Stimulated activated CD4-positive, alpha-beta T cell treated with anti-CD3 and anti-CD28 coated beads, TNF-alpha, amount 100 ng/mL, for 1 hour (primary cell): ENCODE measurements around the gene TK1.

Experiments
- DNase-seq, 3 donors: peaks; one replicate each; pipeline ENCODE4 v3.0.0-alpha.2; 2020; ENCODE audit warnings: low read depth in 3 of 3, low spot score in 1 of 3

The TK1 gene

GRCh38 chr17:78219396-78220150 lies 32.7 kb upstream of the TK1 start:
- no peak for DNase-seq

DNA sequence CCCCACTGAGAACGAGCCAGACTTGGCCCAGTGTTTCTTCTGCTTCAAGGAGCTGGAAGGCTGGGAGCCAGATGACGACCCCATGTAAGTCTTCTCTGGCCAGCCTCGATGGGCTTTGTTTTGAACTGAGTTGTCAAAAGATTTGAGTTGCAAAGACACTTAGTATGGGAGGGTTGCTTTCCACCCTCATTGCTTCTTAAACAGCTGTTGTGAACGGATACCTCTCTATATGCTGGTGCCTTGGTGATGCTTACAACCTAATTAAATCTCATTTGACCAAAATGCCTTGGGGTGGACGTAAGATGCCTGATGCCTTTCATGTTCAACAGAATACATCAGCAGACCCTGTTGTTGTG lies 27.8 kb upstream of the TK1 start:
- DNase-seq = no peak

GRCh38 chr17:78214016-78214705 lies 27.3 kb upstream of the TK1 start, which contains the start of gene BIRC5:
Gene BIRC5 (plus strand): TSS chr17:78214253. CDS start chr17:78214317, 64 bp downstream.
- DNase-seq = peak; percentile 72 to 92 (median 78)

GRCh38 chr17:78211032-78211431 lies 24.2 kb upstream of the TK1 start:
- no peak for DNase-seq

- DNase-seq = no peak
Observed at GRCh38 chr17:78210111-78210510, 23.3 kb upstream of the TK1 start.

DNA sequence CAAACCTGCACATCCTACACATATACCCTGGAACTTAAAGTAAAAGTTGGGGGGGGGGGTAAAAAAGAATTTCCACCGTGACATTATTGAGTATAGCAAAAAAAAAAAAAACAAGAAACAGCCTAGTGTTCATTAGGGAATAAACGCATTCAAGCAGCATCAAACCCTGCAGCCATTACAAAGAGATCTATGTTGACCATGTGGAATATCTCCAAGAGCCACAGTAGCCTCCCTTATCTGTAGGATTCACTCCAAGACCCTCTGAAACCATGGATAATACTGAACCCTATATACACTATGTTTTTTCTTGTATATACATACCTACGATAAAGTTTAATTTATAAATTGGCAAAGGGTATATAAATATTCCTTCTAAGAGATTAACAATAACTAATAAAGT lies 21.6 kb upstream of the TK1 start:
- no peak for DNase-seq

- no peak for DNase-seq
Observed at GRCh38 chr17:78206298-78206697, 19.4 kb upstream of the TK1 start.

DNA sequence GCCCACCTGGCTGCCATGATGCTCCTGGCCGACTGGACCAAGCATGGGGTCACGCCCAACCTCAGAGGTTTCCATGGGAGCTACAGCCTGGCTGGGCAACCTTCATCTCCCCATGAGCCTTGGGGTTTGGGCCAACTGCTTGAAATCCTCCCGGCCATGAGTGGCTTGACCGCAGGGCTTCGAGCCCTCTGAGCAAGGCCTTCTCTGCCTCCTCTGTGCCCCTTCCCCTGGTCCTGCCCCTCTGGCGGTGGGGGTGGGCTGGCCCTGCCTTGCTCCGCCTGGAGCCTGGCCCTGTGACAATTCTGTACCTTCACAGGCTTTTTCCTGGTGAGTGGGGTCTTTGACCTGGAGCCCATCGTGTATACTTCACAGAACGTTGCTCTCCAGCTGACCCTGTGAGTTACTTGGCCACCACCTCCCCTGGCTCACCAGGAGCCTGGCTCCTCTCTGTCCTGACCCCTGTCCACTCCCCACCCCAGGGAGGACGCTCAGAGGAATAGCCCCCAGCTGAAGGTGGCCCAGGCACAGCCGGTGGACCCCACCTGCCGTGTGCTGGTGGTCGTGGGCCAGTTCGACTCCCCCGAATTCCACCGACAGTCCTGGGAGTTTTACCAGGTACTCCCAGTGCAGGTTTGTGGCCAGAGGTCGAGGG lies 18.4 kb upstream of the TK1 start:
- DNase-seq = no peak

GRCh38 chr17:78204387-78205123 lies 17.7 kb upstream of the TK1 start:
- DNase-seq = no peak

DNA sequence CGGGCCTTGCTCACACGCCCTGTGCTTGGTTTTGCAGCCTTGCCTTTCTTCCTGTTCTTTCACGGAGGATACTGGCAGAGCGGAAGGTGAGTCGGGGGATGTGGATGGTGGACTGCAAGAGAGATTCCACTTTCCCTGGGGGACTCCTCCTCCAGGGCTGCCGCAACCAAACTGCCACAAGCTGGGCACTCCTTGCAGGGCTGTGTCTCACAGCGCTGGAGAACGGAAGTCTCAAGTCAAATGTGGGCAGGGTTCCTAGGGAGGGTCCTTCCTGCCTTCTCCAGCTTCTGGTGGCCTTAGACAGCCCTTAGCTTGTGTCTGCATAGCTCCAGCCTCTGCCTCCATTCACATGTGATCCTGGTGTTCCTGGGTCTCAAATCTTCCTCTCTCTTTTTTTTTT lies 15.8 kb upstream of the TK1 start:
- no peak for DNase-seq

GRCh38 chr17:78200451-78200850 lies 13.6 kb upstream of the TK1 start:
- no peak for DNase-seq

- DNase-seq = no peak
Observed at GRCh38 chr17:78197147-78197832, 10.4 kb upstream of the TK1 start.

DNA sequence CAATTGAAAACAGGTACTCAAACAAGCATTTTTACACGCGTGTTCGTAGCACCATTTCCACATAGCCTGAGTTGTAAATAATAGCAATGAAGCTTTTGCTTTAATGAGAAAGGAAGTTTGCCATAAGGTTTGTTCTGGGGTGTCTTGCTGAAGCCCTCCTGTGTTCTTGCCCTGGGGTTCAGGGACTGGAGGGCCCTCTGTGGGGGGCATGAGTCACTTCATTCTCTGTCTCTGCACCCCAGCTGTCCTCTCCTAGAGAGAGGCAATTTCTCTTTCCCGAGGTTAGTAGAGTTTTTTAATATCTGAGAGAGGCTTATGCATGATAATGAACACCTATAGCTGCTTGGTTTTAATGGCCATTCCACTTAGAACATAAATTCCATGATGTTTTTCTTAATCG lies 9.9 kb upstream of the TK1 start:
- no peak for DNase-seq

GRCh38 chr17:78185981-78186691 lies 716 bp downstream of the TK1 start:
- no peak for DNase-seq

DNA sequence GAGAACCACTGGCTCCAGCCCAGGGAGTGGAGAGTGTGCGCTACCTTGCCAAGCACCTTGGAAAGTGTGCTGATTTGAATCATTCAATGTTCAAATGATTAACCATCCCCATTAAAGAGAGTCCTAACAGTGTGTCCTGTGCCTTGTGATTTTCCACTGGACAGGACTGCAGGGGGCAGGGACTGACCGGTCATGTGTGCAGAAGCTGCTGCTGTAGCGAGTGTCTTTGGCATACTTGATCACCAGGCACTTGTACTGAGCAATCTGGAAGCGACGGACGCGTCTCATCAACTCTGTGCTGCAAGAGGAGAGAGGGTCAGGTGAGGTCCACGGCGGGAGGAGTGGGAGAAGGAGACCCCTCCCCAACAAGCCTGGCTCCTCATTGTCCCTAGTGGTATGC lies 2.0 kb downstream of the TK1 start:
- no peak for DNase-seq

- DNase-seq = no peak
Observed at GRCh38 chr17:78184351-78184750, 2.5 kb downstream of the TK1 start.

- no peak for DNase-seq
Observed at GRCh38 chr17:78183916-78184315, 2.9 kb downstream of the TK1 start.

GRCh38 chr17:78182504-78182903 lies 4.3 kb downstream of the TK1 start:
- no peak for DNase-seq

GRCh38 chr17:78180508-78180907 lies 6.3 kb downstream of the TK1 start:
- no peak for DNase-seq

DNA sequence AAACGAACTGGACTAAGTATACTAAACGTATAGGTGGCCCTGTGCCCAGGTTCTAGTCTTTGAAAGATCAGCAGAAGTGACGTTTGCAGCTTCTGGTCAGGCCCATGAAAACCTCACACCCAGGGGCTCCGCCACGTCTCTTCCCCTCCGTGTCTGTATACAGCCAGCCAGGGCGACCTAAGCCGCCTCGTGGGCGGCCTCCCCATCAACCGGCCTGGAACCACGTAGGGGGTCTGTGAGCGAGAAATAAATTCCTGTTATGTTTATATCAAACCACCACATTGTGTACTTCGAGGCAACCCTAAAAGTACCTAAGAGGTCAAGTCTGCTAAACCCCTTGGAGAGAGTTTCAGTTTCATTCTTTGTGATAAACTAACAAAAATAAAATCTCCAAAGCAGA lies 6.8 kb downstream of the TK1 start:
- DNase-seq = no peak
